ENCODE measurements around the gene PTPRN2.
"Not testable (repeated sequence)": the region's sequence is repeated elsewhere in the genome, so short reads cannot be mapped to it uniquely, and the experiment has no call there.

PTPRN2 gene

GRCh38 chr7:157674715-157675426, 912.8 kb downstream of the PTPRN2 start:
- no peak for DNase-seq

GRCh38 chr7:157674027-157674714, 913.5 kb downstream of the PTPRN2 start:
- no peak for DNase-seq

- DNase-seq: no peak
These were observed 914.0 kb downstream of the PTPRN2 start for GRCh38 chr7:157673573-157673972.

GRCh38 chr7:157671358-157672255, 916.0 kb downstream of the PTPRN2 start:
- no peak for DNase-seq

GRCh38 chr7:157670490-157671357, 916.9 kb downstream of the PTPRN2 start:
- DNase-seq: no peak

GRCh38 chr7:157669768-157670351, 917.8 kb downstream of the PTPRN2 start:
- no peak for DNase-seq

- no peak for DNase-seq
These were observed 918.5 kb downstream of the PTPRN2 start for GRCh38 chr7:157668884-157669767.

- no peak for DNase-seq
These were observed 919.3 kb downstream of the PTPRN2 start for GRCh38 chr7:157668221-157668883.

GRCh38 chr7:157667731-157668130, 919.9 kb downstream of the PTPRN2 start:
- DNase-seq: no peak

- no peak for DNase-seq
These were observed 920.4 kb downstream of the PTPRN2 start for GRCh38 chr7:157667261-157667660.

GRCh38 chr7:157666530-157667040, 921.0 kb downstream of the PTPRN2 start:
- no peak for DNase-seq

- not testable (repeated sequence) for DNase-seq
These were observed 922.0 kb downstream of the PTPRN2 start for GRCh38 chr7:157665634-157665988.

GRCh38 chr7:157664871-157665633, 922.6 kb downstream of the PTPRN2 start:
- DNase-seq: no peak

GRCh38 chr7:157664034-157664433, 923.6 kb downstream of the PTPRN2 start:
- DNase-seq: no peak

- no peak for DNase-seq
These were observed 924.5 kb downstream of the PTPRN2 start for GRCh38 chr7:157662981-157663716.

- no peak for DNase-seq
These were observed 925.4 kb downstream of the PTPRN2 start for GRCh38 chr7:157662110-157662791.

GRCh38 chr7:157661611-157661975, 926.0 kb downstream of the PTPRN2 start:
- DNase-seq: no peak

GRCh38 chr7:157660971-157661610, 926.5 kb downstream of the PTPRN2 start:
- no peak for DNase-seq
